ENCODE results near the gene BAHD1. TPM values are rescaled to one million over a fixed set of nuclear protein-coding genes. Genes with fewer than 3 reads are reported as not detected.

BAHD1 gene
- total RNA-seq, 1 donor, result 11.2 TPM

- TF ChIP-seq CTCF (IDR thresholded peaks at IDR 0.05; ENCODE audit: insufficient read depth, low read depth, low read length), result no peak
- no peak for DNase-seq (ENCODE audit: low read depth)
- no peak overlapping the region for H3K4me3 ChIP-seq (ENCODE audit: low read depth, low read length)
Observed at GRCh38 chr15:40512440-40512839, 71.7 kb downstream of the BAHD1 start.

DNA sequence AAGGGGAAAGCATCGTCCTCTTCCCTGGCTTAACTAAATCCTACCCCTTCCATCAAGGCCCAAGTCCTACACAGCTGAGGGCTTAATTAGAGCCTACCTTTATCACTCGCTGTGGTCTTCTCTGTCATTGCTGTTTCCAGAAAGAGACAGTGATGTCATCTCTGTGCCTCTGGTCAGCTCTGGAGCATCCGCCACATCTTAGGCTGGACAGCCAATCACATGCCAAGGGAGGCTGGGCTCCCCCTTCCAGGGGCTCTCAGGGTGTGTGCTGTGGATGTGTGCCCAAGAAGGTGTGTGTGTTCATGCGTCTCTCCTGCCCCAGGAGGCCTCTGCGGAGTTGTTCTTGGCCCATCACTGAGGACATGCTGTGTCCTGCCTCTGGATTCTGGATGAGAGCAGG is 72.9 kb downstream of the BAHD1 start:
- DNase-seq (ENCODE audit: low read depth), result no peak
- H3K4me3 ChIP-seq (ENCODE audit: low read depth, low read length), result no peak overlapping the region
- TF ChIP-seq CTCF (IDR thresholded peaks at IDR 0.05; ENCODE audit: insufficient read depth, low read depth, low read length), result no peak

GRCh38 chr15:40516322-40516721 is 75.6 kb downstream of the BAHD1 start:
- no peak for TF ChIP-seq CTCF (IDR thresholded peaks at IDR 0.05; ENCODE audit: insufficient read depth, low read depth, low read length)
- no peak overlapping the region for H3K4me3 ChIP-seq (ENCODE audit: low read depth, low read length)
- no peak for DNase-seq (ENCODE audit: low read depth)

Other genes starting within 250 kb of the BAHD1 start
- under 0.01 TPM in 2 replicates for gene PAK6, start 201.9 kb upstream of the BAHD1 start, total RNA-seq
- not detected in 2 replicates for gene ANKRD63, start 157.9 kb upstream of the BAHD1 start, total RNA-seq
- gene PLCB2, start 133.0 kb upstream of the BAHD1 start, total RNA-seq, result 0.43 and 0.64 TPM in 2 replicates
- 11.9 and 16.8 TPM in 2 replicates for gene INAFM2, start 117.3 kb upstream of the BAHD1 start, total RNA-seq
- 35.4 and 40.3 TPM in 2 replicates for gene CCDC9B, start 100.0 kb upstream of the BAHD1 start, total RNA-seq
- gene PHGR1, start 89.9 kb upstream of the BAHD1 start, total RNA-seq, result not detected in 2 replicates
- gene DISP2, start 82.7 kb upstream of the BAHD1 start, total RNA-seq, result under 0.01 TPM in 2 replicates
- gene KNSTRN, start 58.2 kb upstream of the BAHD1 start, total RNA-seq, result 25.4 and 49.2 TPM in 2 replicates
- 26.7 and 40.2 TPM in 2 replicates for gene IVD, start 35.2 kb upstream of the BAHD1 start, total RNA-seq
- 12.9 and 14.2 TPM in 2 replicates for gene CHST14, start 30.0 kb downstream of the BAHD1 start, total RNA-seq
- 11.9 and 20.7 TPM in 2 replicates for gene CCDC32, start 124.1 kb downstream of the BAHD1 start, total RNA-seq
- 11.2 and 11.9 TPM in 2 replicates for gene RPUSD2, start 128.3 kb downstream of the BAHD1 start, total RNA-seq
- 12.9 and 22.9 TPM in 2 replicates for gene KNL1, start 153.3 kb downstream of the BAHD1 start, total RNA-seq